Fibroblast of pulmonary artery (primary cell): Measurements from ENCODE around the gene EDC4.
A peak's percentile ranks its signal among the peaks of the same experiment; 100 is the strongest.

Experiments
- DNase-seq: peaks from one replicate; pipeline ENCODE4 v3.0.0-alpha.2; 2010; ENCODE audit warnings: low read depth
- H3K4me3 ChIP-seq: replicated peaks from 2 replicates; pipeline ENCODE4 v1.5.1; 2011; ENCODE audit warnings: low read depth, mild to moderate bottlenecking, control low read depth, low read length, moderate library complexity
- CTCF ChIP-seq: IDR thresholded peaks from 2 replicates; pipeline ENCODE4 v1.5.1; 2011; ENCODE audit warnings: mild to moderate bottlenecking, control low read depth, low read length, inconsistent platforms; ENCODE audit errors: missing control alignments

Gene EDC4

GRCh38 chr16:67892375-67892774, 19.5 kb downstream of the EDC4 start:
- peak overlapping the region; percentile 48 for H3K4me3 ChIP-seq
- TF ChIP-seq CTCF, result no peak
- no peak for DNase-seq

- TF ChIP-seq CTCF, result no peak
- DNase-seq, result peak; percentile 95
Measured at GRCh38 chr16:67892899-67893742, 20.3 kb downstream of the EDC4 start, which contains the start of gene PSKH1. PSKH1 (plus strand) TSS chr16:67893254; CDS start chr16:67908750, 15,496 bp downstream.

GRCh38 chr16:67893743-67894399, 21.0 kb downstream of the EDC4 start:
- peak overlapping the region; percentile 87 for H3K4me3 ChIP-seq
- no peak for TF ChIP-seq CTCF
- no peak for DNase-seq

More at GRCh38 chr16:67892899-67893742, 20.3 kb downstream of the EDC4 start, which contains the start of gene PSKH1:
- H3K4me3 ChIP-seq, result peak within 1 kb of the TSS; percentile 87

GRCh38 chr16:67897231-67897630, 24.4 kb downstream of the EDC4 start:
- H3K4me3 ChIP-seq, result no peak overlapping the region
- no peak for TF ChIP-seq CTCF
- peak; percentile 56 for DNase-seq

DNA sequence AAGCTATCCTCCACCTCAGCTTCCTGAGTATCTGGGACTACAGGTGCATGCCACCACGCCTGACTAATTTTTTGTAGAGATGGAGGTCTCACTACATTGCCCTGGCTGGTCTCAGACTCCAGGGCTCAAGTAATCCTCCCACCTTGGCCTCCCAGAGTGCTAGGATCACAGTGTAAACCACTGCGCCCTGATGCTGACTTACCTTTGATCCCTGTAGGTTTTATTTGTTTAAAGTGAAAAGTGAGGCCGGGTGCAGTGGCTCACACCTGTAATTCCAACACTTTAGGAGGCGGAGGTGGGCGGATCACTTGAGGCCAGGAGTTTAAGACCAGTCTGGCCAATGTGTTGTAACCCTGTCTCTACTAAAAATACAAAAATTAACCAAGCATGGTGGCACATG, 28.9 kb downstream of the EDC4 start:
- no peak overlapping the region for H3K4me3 ChIP-seq
- DNase-seq, result no peak
- TF ChIP-seq CTCF, result no peak

DNA sequence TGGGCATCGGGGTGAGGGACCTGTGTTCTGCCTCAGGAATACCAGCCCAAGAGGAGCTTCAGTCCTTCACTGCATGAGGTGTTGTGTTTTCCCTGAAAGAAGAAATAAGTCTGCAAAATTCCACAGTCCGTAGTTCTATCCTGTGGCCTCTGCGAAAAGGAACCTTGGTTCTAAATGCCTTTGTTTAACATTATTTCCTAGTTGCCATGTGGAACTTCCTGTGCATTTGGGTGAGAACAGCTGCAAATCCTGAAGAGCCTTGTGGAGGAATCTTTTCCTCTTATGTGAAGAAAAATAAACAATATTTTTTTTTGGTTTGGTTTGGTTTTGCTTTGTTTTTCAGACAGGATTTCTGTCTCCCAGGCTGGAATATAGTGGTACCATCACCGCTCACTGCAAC, 30.0 kb downstream of the EDC4 start:
- H3K4me3 ChIP-seq, result no peak overlapping the region
- no peak for DNase-seq
- TF ChIP-seq CTCF, result no peak
